ENCODE results near the gene DIO3. TPM values are rescaled to one million over a fixed set of nuclear protein-coding genes. Genes with fewer than 3 reads are reported as not detected.

The DIO3 gene
- total RNA-seq, 1 donor from 2014 or later: 1.6 TPM

DNA sequence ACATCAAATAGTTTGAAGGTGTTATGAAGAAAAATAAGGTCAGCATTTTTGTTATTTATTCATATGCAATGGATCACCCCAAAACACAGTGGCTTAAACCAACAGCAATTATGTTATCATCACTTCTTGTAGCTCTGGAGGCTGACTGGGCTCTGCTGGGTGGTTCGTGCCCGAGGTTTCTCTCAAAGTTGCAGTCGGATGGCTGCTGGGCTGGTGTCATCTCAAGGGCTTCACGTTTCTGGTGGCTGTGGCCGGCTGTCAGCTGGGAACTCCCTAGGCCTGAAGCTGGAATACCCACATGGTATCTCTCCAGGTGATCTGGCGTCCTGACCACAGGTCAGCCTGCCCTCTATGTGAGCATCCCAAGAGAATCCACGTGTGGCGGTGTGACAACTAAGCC is 12.0 kb downstream of the DIO3 start:
- no peak for DNase-seq (ENCODE audit: low spot score)
- ATAC-seq: no peak

DNA sequence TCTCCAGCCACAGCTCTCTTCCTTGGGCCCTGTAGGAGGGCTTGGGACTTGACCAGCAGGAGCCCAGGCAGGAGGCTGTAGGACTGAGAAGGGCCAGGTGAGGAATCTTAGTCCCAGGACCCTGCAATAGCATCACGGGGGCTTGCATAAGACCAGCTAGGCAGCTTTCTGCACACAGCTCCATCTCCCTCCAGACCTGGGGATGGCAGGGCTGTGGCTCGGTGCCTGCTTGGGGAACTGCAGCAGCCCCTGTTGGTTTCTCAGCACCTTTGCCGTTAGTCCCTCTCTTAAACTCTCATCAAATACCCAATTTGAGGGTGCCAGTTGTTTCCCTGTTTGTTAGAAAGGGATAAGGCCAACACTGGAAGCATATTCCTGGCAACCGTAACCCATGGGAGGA is 14.3 kb downstream of the DIO3 start:
- ATAC-seq: no peak
- intact Hi-C loops (cut with DNase I): no loop called here
- DNase-seq (ENCODE audit: low spot score): no peak

More for the DNA sequence above, 12.0 kb downstream of the DIO3 start:
- intact Hi-C loops (cut with DNase I): no loop called here

- intact Hi-C loops (cut with DNase I): no loop called here
- ATAC-seq (no peak), DNase-seq (ENCODE audit: low spot score) (no peak)
Observed at GRCh38 chr14:101577221-101577909, 16.1 kb downstream of the DIO3 start.

- ATAC-seq: no peak
- DNase-seq (ENCODE audit: low spot score): no peak
- intact Hi-C loops (cut with DNase I): no loop called here
Observed at GRCh38 chr14:101578489-101578888, 17.2 kb downstream of the DIO3 start.

DNA sequence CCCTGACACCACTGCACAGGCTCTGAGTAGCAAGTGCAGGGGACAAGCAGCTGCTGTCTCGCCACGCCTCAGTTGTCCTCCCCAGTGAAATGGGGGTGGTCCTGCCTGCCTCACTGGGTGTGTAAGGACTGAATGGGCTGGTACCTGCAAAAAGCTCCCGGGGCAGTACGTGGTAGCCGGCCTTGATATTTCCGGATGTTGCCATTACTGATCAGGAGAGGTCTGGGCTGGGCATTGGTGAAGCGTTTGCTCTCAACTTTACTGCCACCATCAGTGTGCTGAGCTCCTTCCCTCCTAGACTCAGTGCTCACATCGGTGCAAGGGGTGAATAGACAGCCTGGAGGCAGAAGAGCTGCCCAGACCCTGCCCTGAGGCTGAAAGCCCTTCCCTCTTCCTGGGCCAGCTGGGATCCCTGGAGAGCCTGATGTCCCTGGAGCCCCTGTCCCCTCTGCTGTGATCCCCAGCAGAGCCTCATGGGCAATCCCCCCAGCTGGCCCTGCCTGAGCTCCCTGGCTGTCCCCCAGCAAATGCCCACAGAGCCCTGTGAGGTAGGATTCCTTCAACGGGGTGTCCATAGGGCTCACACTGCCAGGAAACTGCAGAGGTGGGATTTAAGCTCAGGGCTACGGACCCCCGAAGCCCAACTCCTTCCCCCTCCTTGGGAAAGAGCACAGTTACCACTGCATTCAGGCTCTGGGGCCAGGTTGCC is 18.2 kb downstream of the DIO3 start:
- ATAC-seq (no peak), DNase-seq (ENCODE audit: low spot score) (no peak)
- intact Hi-C loops (cut with DNase I): no loop called here

GRCh38 chr14:101581806-101582205 is 20.5 kb downstream of the DIO3 start:
- no peak for DNase-seq (ENCODE audit: low spot score)
- ATAC-seq: no peak
- intact Hi-C loops (cut with DNase I): no loop called here

DNA sequence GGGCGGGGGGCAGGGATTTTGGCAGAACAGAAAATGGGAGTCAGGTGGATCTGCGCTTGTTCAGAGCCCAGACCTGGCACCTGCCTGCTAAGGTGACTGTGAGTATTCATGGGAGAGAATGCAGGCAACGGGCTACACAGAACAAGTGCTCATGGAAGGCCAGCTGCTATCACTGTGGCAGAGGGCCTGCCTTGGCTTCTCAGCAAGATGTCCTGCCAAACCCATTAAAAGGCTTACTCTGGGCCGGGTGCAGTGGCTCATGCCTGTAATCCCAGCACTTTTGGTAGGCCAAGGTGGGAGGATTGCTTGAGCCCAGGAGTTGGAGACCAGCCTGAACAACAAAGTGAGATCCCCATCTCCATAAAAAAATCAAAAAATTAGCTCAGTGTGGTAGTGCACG is 21.0 kb downstream of the DIO3 start:
- intact Hi-C loops (cut with DNase I): no loop called here
- no peak for ATAC-seq
- no peak for DNase-seq (ENCODE audit: low spot score)

DNA sequence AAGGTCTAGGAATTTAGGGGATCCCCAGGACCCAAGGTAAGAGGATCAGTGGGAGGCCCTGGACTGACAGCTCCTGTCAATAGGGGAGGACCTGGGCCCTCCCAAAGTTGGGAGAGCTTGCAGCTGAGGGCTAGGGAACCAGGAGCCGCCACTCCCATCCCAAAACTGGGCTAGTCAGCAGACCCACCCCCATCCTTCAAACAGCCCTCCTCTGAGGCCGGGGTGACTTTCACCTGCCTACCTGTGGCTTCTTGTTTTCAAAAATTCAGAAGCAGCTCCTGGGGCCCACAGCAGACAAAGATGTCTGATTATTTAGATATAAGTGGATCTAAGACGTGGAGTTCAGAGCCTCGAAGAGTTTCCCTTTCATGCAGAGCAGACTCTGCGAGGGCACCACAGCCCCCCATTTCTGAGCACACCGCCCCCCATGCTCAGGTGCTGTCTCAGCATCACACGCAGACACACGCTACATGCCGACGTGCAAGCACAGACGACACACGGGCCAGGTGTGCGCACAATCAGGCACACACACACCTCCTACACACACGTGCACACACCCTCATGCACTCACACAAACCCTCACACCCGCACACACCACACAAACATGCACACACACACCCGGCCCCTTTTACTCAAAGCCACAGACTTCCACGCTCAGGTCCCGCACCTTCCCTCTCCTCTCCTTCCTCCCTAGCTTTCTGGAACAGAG is 21.9 kb downstream of the DIO3 start:
- intact Hi-C loops (cut with DNase I): no loop called here
- ATAC-seq (no peak), DNase-seq (ENCODE audit: low spot score) (no peak)

GRCh38 chr14:101583715-101584054 is 22.4 kb downstream of the DIO3 start:
- no peak for DNase-seq (ENCODE audit: low spot score)
- intact Hi-C loops (cut with DNase I): loop anchor here (1.0 kb wide), 1 partner anchor 46 kb away; no protein-coding TSS in a partner anchor
- peak; percentile 10 for ATAC-seq

DNA sequence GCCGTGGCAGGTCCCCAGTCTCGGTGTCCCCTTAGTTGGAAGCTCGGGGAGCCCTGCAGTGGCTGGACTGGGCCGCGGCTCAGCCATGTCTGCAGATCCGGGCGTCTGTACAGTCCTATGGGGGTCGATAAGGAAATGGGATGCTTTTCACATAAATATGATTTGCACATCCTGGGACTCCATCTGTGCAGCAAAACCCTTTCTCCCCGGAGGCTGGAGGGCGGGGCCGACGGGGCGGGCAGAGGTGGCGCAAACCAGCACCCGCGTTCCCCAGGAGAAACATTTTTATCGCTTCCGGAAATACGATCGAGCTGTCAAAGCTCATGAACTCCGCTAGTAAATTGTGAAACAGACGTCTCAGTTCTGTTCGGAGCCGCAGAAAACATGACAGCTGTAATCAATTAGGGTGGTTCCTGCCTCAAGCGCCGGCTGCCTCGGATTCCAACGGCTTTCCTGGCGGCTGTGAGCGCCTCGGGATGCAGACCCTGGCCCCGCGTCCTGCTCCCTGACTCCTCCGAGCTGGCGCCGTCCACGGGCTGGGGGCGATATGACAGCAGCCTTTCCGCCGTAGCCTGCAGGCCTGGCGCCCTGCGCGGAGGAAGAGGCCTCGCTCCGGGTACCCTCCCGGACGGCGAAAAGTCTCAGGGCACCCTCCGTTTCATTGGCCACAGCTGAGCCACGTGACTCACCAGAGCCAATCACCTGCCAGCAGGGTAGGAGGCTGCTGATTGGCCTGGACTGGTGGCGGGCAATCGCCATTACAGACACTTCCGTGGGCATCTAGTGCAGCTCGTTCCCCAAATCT is 23.0 kb downstream of the DIO3 start:
- DNase-seq (ENCODE audit: low spot score) (no peak), ATAC-seq (peak; percentile 89)
- intact Hi-C loops (cut with DNase I): loop anchor here (1.0 kb wide), 1 partner anchor 47 kb away; no protein-coding TSS in a partner anchor

DNA sequence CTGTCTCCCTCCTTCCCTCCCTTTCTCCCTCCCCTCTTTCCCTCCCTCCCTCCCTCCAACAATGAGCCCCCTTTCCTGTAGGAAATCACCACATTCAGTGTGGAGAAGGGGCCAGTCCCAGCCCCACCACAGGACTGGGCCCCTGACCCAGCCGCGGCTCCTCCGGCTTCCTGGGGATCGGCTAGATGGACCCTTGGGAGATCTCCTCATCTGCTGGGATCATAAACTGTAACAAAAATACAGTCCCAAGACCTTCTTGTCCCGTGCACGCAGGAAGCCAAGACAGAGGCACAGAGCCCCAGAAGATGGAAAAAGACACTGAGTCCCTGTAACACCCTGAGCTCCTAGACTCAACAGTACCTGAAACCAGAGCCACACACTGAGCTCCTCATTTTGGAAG is 23.9 kb downstream of the DIO3 start:
- intact Hi-C loops (cut with DNase I): no loop called here
- DNase-seq (ENCODE audit: low spot score) (no peak), ATAC-seq (no peak)

GRCh38 chr14:101586531-101587430 is 25.5 kb downstream of the DIO3 start:
- no peak for ATAC-seq
- DNase-seq (ENCODE audit: low spot score): no peak
- intact Hi-C loops (cut with DNase I): no loop called here

DNA sequence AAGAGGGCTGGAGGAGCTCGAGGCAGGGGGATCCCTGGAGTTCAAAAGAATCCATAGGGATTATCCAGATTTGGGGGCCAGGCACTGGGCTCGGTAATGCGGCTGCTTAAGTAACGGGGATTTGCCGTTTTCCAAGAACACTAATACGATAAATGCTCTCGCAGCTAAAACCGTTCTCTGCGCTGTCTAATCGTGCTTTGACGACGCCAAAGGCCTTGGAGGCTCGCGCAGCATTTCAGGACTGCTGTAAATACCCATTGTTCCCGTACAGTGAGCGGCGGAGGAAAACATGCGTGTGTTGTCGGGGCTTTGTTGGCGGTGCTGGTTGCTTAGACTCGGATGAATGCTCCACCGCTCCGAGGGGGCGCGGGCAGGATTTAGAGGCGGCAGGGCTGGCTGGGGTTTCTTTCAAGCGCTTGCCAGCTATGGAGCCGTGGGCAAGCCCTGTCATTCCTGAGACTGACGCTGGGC is 26.2 kb downstream of the DIO3 start:
- DNase-seq (ENCODE audit: low spot score) (no peak), ATAC-seq (no peak)
- intact Hi-C loops (cut with DNase I): no loop called here

- DNase-seq (ENCODE audit: low spot score) (no peak), ATAC-seq (no peak)
- intact Hi-C loops (cut with DNase I): no loop called here
Observed at GRCh38 chr14:101588286-101588975, 27.1 kb downstream of the DIO3 start.

GRCh38 chr14:101588990-101589389 is 27.7 kb downstream of the DIO3 start:
- ATAC-seq (no peak), DNase-seq (ENCODE audit: low spot score) (no peak)
- intact Hi-C loops (cut with DNase I): no loop called here

DNA sequence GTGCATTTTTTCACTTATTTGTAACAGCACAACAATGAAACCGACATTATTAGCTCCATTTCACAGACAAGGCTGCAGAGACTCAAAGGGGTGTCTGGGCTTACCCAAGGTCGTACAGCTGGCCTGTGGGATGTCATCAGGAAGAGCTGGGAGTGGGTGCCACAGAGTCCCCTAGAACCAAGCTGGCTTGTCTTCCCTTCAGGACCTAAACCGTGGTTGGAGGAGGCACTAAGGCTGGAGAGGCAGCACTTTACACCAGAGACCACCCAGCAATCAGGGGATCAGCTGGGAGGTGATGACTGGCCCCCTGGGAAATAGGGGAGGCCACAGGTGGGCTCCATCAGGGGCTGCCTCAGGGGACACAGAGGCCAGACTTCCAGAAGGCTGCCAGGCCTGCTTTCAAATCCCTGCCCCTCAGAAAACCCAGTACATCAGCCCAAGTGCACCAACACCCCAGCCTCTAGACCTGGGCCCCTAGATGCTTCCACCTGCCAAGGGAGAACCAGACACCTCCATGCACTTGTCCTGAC is 28.3 kb downstream of the DIO3 start:
- intact Hi-C loops (cut with DNase I): no loop called here
- no peak for ATAC-seq
- DNase-seq (ENCODE audit: low spot score): no peak

DNA sequence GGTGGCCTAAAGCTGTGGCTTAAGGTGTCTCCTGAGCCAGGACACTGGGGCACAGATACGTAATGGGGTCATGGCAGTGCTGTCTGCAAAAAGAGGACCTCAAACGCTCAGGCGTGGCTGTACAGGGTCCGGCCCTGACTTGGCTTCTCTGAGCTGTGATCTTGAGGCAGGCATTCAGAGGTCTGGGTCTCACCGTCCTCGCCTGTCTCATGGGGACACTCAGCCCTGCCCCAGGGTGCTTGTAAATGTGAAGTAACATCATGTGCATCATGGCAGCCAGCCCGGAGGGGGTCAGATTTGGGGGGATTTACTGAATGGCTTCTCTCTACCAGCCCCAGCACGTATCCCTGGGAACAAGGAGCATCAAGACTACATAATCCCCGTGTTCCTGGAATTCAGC is 28.8 kb downstream of the DIO3 start:
- ATAC-seq (no peak), DNase-seq (ENCODE audit: low spot score) (no peak)
- intact Hi-C loops (cut with DNase I): no loop called here

GRCh38 chr14:101590616-101591015 is 29.3 kb downstream of the DIO3 start:
- intact Hi-C loops (cut with DNase I): no loop called here
- DNase-seq (ENCODE audit: low spot score) (no peak), ATAC-seq (no peak)

Data from sciatic nerve (tissue), 2 donors.